ENCODE measurements around the gene NUCB2.
"Not testable (repeated sequence)": the region's sequence is repeated elsewhere in the genome, so short reads cannot be mapped to it uniquely, and the experiment has no call there.

Gene NUCB2

DNA sequence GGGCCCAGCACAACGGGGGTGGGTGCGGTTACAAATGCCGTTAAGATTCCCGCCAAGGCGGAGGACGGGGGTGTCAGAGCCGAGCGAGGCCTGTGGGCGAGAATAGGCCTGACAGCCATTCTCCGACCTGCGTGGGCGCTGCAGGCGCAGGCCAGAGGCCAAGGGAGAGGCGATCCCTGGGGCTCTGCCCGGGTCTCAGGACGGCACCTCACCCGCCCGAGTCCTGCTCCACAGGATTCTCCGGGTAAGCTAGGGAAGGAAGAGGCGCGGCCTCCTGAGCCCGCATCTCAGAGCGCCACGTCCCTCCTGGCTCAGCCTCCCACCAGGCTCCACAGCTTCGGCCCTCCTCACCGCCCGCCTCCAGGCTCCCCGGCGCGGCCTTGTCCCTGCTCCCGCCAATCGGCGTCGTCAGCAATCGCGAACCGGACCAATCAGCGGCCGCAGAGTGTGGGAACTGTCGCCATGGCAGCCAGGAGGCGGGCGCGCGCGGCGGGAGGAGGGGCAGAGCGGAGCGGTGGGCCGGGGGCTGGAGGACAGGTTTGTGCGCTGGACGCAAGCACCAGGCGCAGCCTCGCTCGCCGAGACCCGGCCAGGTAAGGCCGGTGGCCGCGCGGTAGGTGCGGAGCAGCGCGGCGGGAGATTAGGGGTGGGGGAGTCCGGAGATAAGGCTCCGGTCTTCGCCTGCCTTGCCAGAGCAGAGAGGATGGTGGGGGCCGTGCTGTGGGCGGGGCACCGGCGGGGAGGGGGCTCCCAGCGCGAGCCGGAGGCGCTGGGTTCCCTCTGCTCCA is at the start of gene NUCB2:
Gene NUCB2, plus strand, starts transcription at position 504 of the 788 bp plus-strand sequence. CDS start 18,585 bp downstream, outside the sequence.
- peak; percentile 98 for DNase-seq

DNA sequence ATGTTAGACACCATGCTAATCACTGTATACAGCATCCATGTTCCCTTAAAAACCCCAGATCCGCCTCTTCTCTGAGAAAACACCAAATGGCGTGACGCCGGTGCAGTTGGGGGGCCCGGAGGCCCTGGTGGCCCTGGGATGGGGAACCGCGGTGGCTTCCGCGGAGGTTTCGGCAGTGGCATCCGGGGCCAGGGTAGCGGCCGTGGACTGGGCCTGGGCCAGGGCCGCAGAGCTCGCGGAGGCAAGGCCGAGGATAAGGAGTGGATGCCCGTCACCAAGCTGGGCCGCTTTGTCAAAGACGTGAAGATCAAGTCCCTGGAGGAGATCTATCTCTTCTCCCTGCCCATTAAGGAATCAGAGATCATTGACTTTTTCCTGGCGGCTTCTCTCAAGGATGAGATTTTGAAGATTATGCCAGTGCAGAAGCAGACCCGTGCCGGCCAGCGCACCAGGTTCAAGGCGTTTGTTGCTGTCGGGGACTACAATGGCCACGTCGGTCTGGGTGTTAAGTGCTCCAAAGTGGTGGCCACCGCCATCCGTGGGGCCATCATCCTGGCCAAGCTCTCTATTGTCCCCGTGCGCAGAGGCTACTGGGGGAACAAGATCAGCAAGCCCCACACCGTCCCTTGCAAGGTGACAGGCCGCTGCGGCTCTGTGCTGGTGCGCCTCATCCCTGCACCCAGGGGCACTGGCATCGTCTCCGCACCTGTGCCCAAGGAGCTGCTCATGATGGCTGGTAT is 48.2 kb upstream of the NUCB2 start:
- not testable (repeated sequence) for DNase-seq

DNA sequence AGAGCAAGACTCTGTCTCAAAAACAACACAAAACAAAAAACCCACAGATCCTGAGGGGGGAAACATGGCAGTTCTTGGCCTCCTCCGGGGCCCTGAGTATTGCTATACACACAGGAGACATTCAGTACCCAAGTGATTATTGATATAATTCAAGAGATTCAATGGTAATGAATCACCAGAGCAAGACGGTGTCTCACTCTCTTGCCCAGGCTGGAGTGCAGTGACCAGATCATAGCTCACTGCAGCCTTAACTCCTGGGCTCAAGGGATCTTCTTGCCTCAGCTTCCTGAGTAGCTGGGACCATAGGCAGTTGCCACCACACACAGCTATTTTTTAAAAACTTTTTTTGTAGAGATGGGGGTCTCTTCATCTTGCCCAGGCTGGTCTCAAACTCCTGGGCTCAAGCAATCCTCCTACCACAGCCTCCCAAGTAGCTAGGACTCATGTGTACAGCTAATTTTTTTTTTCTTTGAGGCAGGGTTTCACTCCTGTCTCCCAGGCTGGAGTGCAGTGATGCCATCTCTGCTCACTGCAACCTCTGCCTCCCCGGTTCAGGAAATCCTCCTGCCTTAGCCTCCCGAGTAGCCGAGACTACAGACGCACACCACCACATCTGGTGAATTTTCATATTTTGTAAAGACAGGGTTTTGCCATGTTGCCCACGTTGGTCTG is 46.9 kb upstream of the NUCB2 start:
- no peak for DNase-seq

DNA sequence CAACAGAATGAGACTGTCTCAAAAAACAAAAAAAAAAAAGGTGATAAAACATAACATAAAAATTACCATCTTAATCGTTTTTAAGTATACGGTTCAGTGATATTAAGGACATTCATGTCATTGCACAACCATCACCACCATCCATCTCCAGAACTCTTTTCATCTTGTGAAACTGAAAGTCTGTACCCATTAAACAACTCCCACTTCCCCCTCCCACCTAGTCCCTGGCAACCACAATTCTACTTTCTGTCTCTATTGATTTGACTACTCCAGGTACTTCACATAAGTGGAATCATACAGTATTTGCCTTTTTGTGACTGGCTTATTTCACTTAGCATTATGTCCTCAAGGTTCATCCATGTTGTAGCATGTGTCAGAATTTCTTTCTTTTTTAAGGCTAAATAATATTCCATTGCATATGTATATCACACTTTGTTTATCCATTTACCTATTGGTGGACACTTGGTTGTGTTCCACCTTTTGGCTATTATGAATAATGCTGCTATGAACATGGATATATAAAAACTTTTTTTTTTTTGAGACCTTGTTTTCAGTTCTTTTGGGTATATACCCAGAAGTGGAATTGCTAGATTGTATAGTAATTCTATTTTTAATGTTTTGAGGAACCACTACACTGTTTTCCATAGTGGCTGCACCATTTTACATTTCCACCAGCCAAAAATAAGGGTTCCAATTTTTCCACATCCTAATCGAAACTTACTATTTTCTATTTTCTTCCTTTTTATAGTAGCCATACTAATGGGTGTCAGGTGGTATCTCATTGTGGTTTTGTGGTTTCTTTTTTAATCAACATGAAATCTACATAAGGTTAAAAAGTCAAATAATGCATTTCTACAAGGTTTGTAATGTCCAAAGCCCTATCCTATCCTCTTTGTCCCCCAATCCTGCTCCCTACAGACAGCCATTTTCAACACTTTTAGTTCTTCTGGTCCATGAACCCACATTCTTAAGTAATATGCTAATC is 45.4 kb upstream of the NUCB2 start:
- no peak for DNase-seq

DNA sequence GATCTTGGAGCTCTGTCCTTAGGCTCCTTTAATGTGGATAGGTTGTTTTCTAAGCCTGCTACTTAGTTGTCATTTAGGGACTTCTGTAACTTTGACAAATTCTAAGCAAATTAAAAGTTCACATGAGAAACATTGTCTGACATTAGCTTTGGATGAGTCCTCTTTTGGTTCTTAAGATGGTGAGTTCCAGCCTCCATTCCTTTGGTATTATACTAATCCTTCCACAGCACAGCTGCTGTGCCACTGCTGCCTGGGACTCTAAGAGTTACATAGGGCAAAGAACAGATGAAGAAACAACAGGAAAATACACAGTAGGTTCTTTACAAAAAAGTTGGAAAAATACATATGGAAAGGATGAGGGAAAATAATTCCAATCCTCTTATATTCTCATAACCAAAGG is 43.4 kb upstream of the NUCB2 start:
- DNase-seq = no peak

DNA sequence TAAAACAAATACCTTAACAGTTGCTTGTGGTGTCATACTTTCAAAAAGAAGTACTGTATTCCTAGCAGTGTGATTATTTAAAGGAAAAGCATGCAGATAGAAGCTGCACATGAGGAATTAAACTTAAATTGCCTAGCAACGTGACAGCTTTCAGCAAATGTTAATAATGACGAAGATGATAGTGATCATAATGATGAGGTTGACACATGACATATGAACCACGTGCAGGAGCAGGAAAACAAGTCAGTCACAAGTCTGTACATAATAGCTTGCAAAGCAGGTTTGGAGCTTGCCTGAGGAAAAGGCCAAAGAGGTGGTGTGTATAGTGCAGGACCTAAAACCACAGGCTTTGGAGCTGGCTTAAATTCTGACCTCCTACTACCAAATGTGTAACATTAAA is 38.2 kb upstream of the NUCB2 start:
- DNase-seq = no peak

DNA sequence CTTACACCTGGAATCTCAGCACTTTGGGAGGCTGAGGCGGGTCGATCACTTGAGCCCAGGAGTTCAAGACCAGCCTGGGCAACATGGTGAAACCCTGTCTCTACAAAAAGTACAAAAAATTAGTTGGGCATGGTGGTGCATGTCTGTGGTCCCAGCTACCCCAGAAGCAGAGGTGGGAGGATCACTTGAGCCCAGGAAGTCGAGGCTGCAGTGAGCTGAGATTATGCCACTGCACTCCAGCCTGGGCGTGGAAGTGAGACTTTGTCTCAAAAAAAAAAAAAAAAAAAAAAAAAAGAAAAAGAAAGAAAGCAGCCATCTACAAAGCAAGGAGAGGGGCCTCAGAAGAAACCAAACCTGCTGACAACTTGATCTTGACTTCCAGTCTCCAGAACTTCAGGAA is 36.6 kb upstream of the NUCB2 start:
- not testable (repeated sequence) for DNase-seq

DNA sequence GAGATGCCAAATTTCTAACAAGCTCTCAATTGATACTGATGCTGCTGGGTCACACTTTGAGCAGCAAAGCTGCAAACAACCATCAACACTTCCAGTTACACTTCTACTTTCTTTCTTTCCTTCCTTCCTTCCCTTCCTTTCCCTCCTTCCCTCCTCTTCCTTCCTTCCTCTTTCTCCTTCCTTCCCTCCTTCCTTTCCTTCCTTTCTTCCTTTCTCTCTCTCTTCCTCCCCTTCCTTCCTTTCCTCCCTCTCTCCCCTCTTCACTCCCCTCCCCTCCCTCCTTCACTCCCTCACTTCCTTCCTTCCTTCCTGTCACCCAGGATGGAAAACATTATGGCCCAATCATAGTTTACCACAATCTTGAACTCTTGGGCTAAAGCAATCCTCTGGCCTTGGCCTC is 35.8 kb upstream of the NUCB2 start:
- no peak for DNase-seq

DNA sequence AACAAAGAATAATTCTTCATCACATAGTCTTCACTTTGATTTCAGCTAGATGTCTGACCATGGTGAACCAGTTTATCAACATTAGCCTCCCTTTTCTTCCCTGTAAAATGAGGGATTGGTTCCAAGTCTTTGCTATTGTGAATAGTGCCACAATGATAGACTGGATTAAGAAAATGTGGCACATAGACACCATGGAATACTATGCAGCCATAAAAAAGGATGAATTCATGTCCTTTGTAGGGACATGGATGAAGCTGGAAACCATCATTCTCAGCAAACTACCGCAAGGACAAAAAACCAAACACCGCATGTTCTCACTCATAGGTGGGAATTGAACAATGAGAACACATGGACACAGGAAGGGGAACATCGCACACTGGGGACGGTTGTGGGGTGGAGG is 33.6 kb upstream of the NUCB2 start:
- not testable (repeated sequence) for DNase-seq

DNA sequence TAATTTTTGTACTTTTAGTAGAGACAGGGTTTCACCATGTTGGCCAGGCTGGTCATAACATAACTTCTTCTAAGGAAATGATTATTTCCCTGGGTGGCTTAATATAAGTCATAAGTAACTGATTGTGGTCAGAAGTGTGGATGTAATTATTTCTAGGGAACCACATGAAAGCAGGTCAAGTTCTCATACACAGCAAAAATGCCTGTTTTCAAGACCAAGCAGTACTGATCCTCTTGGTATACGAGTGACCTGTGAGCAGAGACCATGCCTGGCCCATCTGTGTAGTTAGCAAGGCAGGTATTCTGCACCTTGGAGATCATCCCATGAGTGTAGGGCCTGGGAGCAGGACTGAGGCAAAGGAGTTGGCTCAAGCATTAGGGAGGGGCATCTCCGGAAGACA is 32.5 kb upstream of the NUCB2 start:
- DNase-seq = no peak

DNA sequence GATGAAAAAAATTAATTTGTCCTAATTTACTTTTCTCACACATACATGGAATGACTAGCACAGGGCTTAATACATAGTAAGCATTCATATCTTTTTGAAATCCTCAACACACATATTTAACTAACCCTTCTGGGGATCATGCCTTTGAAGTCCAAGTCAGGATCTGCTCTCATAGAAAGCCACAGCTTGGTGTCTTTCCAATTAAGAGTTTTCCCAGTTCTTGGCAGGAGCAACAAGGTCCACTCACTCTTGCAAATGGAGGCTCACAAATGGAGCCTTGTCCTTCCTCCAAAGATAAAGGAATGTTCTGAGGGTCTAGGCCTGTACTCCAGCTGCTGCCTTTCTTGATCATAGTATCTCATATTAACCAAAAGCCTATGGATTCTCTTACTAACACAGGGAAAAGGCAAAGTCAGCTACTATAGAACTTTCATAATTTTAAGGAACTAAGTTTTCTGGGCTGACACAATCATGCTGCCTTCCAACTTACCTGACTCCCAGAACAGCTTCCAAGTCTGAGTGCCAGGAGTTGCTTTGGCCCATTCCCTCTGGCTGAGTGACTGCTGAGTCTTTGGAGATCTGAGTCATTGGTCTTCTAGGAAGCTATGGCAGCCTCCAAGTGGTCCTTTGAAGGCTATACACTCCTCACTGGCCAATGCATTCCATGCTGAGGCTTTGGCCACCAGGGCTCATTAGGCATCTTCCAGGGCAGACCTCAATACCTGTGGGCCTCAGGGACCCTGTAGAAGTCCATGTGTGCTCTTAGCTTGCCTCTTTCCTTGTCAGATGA is 25.8 kb upstream of the NUCB2 start:
- no peak for DNase-seq

DNA sequence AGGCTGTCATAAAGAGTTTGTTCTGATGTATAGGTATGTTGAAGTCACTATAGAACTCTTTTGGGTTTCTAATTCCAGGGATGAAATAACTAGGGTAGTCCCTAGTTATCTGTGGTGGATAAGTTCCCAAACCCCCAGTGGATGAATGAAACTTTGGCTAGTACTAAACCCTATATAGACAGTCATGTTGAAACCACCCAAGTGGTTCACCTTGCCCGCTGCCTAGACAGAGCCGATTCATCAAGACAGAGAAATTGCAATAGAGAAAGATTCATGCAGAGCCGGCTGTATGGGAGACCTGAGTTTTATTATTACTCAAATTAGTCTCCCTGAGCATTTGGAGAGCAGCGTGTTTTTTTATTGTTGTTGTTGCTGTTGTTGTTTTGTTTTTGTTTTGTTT is 23.8 kb upstream of the NUCB2 start:
- DNase-seq = no peak

DNA sequence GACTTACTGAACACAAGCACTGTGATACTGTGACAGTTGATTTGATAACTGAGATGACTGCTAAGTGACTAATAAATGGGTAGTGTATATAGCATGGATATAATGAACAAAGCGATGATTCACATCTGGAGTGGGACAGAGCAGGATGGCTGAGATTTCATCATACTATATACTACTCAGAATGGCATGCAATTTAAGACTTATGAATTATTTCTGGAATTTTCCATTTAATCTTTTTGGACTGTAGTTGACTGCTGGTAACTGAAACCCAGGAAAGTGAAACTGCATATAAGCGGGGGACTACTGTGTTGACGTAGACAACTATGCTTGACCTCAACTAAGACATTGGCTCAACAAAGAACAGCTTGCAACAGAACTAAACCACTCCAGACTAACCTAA is 20.0 kb upstream of the NUCB2 start:
- DNase-seq = no peak

DNA sequence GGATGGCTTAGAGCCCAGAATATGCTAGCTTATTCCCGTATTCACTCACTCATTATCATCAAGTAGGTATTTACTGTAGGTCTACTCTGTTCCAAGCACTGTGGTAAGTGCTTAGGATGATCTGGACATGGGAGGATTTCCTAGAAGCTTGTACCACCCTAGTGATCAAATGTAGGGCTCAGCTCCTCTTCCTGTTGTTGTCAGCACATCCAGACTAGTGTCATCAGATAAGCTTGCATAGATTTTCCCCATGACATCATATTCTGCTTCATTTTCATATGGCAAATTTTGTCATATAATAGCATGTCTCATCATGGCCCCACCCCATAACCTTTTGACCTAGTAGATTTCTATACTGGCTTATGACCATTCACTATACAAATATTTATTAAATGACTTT is 19.3 kb upstream of the NUCB2 start:
- no peak for DNase-seq

DNA sequence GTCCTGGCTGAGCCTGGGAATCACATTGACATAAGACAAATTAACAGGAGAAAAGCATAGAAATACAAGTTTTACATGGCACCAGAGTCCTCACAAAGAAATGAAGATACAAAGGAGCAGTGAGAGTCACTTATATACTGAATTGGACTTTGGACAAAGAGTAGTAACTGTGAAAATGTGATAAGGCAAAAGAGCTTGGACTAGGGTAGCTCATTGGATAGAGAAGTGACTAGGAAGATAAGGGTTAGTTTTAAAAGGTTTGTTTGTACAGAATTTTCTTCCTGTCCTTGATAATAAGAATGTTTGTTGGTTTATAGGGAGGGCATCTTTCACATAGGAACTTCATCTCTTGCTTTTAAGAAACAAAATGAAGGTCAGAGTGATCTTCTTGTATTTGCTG is 17.9 kb upstream of the NUCB2 start:
- DNase-seq = no peak

DNA sequence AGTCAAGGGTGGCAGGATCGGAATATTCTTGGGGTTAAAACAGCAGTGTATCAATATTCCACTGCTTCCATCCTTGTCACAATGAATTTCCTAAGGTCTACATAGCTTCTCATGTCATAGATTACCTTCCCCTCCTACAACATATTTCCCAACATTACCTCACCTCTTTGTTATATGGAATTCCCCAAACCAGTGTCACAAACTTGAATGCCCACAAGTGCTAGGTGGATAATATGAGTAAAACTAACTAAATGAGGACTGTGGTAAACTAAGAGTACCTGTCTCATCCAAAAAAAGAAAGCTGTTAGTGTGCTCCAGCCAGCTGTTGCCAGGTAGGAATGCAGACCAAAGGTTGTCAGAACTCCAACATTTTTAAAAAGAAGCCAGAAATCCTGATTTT is 17.0 kb upstream of the NUCB2 start:
- DNase-seq = no peak

DNA sequence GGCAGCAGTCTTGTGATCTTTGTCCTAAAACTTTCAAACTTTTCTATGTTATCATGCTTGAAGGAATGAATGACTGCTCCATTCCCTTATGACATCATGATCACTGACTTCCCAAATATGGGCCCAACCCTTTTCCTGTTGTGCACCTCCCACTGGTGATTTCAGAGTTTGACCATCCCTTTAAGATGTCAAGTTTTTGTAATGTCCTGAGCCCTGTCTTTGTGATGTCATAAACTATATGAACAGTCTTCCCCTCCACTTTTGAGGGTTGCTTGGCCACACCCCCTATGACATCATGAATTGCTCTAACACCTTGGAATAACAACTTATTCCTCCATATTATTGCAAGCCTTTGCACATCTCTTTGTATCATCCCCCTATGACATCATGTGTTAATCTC is 16.5 kb upstream of the NUCB2 start:
- DNase-seq = no peak

DNA sequence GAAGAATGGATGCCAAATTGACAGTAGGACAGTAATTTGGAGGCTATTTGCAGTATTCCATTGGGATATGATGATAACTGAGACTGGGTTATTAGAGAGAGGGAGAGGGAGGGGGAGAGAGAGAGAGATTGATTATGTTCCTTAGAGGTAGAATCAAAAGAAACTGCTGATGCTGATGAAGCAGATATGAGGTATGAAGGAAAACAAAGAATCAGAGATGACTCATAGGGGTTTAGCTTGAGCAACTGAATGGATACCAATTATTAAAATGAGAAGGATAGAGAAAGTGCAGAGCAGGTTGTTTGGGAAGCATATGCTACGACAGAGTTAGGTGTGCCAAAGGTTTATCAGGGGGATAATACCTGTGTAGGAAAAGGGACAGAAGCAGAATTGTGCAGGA is 12.8 kb upstream of the NUCB2 start:
- DNase-seq = no peak

DNA sequence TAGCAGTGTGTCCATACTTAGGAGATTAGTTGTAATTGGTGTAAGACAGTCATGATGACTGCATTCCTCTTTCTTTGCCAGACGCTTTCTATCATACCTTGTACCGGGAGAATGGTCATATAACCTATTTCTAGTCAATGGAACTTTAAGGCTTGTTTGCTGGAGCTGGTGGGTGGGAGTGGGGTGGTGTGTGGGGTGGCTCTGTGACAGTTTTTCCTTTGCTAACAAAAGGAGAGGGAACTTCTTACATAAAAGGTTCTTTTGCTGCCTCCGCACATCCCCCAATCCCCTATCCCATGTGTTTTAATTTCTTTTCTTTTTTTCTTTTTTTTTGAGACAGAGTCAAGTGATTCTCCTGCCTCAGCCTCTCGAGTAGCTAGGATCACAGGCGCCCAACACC is 9.8 kb upstream of the NUCB2 start:
- DNase-seq = no peak

DNA sequence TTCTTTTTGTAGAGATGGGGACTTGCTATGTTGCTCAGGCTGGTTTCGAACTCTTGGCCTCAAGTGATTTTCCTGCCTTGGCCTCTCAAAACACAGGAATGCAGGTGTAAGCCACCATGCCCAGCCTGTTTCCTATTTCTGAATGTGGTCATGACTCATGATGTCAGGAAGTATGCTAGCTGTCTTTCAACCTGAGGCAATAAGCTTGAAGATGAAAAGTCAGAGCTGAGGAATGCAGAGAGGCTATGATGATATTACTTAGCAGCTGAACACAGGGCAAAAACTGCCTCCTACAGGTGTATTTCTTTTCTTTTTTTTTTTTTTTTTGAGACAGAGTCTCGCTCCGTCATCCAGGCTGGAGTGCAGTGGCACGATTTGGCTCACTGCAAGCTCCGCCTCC is 9.0 kb upstream of the NUCB2 start:
- no peak for DNase-seq

DNA sequence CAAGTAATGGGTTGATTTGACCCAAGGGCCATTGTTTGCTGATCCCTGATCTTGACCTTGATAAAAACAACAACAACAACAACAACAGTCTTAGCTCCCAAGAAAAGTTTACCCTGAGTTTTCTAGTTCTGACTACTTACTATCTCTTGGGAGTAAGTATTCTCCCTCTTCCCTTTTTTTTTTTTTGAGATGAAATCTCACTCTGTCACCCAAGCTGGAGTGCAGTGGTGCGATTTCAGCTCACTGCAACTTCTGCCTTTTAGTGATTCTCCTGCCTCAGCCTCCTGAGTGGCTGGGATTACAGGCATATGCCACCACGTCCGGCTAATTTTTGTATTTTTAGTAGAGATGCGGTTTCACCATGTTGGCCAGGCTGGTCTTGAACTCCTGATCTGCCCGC is 8.0 kb upstream of the NUCB2 start:
- DNase-seq = not testable (repeated sequence)

DNA sequence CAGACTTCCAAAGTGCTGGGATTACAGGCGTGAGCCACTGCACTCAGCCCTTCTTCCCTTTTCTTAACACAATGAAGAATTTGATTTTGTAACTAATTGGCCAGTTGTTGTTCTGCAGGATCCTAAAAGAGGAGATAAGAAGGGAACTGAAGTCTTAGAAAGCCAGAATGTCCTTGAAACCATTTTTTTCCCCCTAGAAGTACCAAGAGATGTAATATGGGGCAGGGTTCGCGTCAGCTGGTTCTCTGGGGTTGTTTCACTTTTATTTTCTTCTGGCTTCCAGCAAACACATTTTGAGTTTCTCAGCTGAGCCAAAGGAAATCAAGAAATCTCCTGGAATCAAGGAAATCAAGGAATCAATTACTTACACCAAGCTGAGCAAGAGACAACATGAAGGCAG is 7.6 kb upstream of the NUCB2 start:
- DNase-seq = no peak

Measured in NCI-H526 treated with DMSO at 0.1 percent for 48 hours (cell line).